K562 (cell line): Measurements from ENCODE around the gene MRTFB. TPM values are rescaled to one million over a fixed set of nuclear protein-coding genes. Genes with fewer than 3 reads are reported as not detected.

Source experiments
- ATAC-seq: fragments of 200-7000 bp; cut with Tn5 transposase; 3 replicates; pipeline ENCODE4 v1.9.1; 2020; ENCODE audit warnings: moderate library complexity
- BruUV-seq: library from RNA; stranded (reverse); fragments of 400-500 nt; replicated peaks from 2 replicates; lab custom pipeline; 2021; lab: Mats Ljungman, UMichigan
- CTCF ChIA-PET: fragments of 300-600 bp; formaldehyde crosslinking; extraction: SDS; loops from one replicate; lab custom pipeline; 2021; ENCODE audit warnings: low intra/inter-chr PET ratio; lab: Yijun Ruan, JAX
- POLR2A ChIA-PET: fragments of 300-600, 350-650 bp; sonication (Branson Sonifier 250); formaldehyde crosslinking; extraction: SDS; loops from one replicate; lab custom pipeline; 2021; ENCODE audit warnings: antibody characterized with exemption, inconsistent platforms; lab: Yijun Ruan, JAX
- DNase-seq, 4 experiments: peaks; one replicate each; pipeline versions ENCODE4 v3.0.0 to v3.0.0-alpha.2; 2011 to 2018; ENCODE audit warnings: low spot score in 3 of 4, mixed read lengths in 3 of 4; ENCODE audit errors: extremely low read depth in 1 of 4
- FAIRE-seq: peaks from 2 replicates; lab custom pipeline; 2011; peaks lifted over from hg19 to GRCh38; lab: Jason Lieb, UNC
- H2AFZ ChIP-seq: 2 replicates; pipeline ENCODE4 v1.6.0; 2011; ENCODE audit warnings: low read depth, low read length, control low read depth, inconsistent platforms
- H3K27ac ChIP-seq: fragments of 200-600 bp; 3 replicates; pipeline ENCODE4 v1.8.0; 2011; ENCODE audit warnings: low read depth, mild to moderate bottlenecking, control low read depth, inconsistent platforms, low read length, moderate library complexity, mixed read lengths; ENCODE audit errors: extremely low read depth
- H3K27me3 ChIP-seq, 2 experiments: fragments of 300-600 bp in 1 of 2; 2 replicates in 1 of 2; 3 replicates in 1 of 2; pipeline versions ENCODE4 v1.6.0 to v1.8.0; 2011; ENCODE audit warnings: inconsistent platforms in 2 of 2, low read length in 2 of 2, mild to moderate bottlenecking in 1 of 2, mixed read lengths in 1 of 2, moderate library complexity in 1 of 2; ENCODE audit not compliant: control insufficient read depth in 2 of 2, insufficient read depth in 2 of 2
- H3K36me3 ChIP-seq: fragments of 300-600 bp; 3 replicates; pipeline ENCODE4 v1.8.0; 2011; ENCODE audit warnings: mild to moderate bottlenecking, low read length, inconsistent platforms; ENCODE audit not compliant: control insufficient read depth, insufficient read depth
- H3K4me1 ChIP-seq, 2 experiments: fragments of 200-600 bp in 1 of 2; replicated peaks in 1 of 2; 2 replicates in 1 of 2; 3 replicates in 1 of 2; pipeline versions ENCODE4 v1.5.1 to v1.8.0; 2011; ENCODE audit warnings: inconsistent platforms in 2 of 2, low read length in 2 of 2, mild to moderate bottlenecking in 1 of 2, mixed read lengths in 1 of 2, moderate library complexity in 1 of 2; ENCODE audit not compliant: control insufficient read depth in 2 of 2, insufficient read depth in 2 of 2
- H3K4me2 ChIP-seq: 2 replicates; pipeline ENCODE4 v1.6.1; 2011; ENCODE audit warnings: low read length, control low read depth, inconsistent platforms, mixed read lengths; ENCODE audit not compliant: insufficient read depth
- H3K4me3 ChIP-seq: fragments of 200-600 bp; sonication (generic), shearing (Covaris generic); 2 replicates; pipeline ENCODE4 v1.5.1; 2016; ENCODE audit warnings: control low read depth, inconsistent platforms
- H3K79me2 ChIP-seq: fragments of 200-600 bp; 3 replicates; pipeline ENCODE4 v1.8.0; 2011; ENCODE audit warnings: low read length, inconsistent platforms; ENCODE audit not compliant: control insufficient read depth, insufficient read depth
- H3K9ac ChIP-seq, 2 experiments: 2 replicates each; pipeline versions ENCODE4 v1.6.0 to v1.6.1; 2011; ENCODE audit warnings: low read depth in 2 of 2, low read length in 2 of 2, control low read depth in 1 of 2, inconsistent platforms in 1 of 2, mild to moderate bottlenecking in 1 of 2, mixed read lengths in 1 of 2; ENCODE audit not compliant: insufficient read depth in 1 of 2
- H3K9me1 ChIP-seq: one replicate; pipeline ENCODE4 v1.6.0; 2011; ENCODE audit warnings: inconsistent platforms, mild to moderate bottlenecking, low read length, moderate library complexity; ENCODE audit not compliant: control insufficient read depth, insufficient read depth
- H3K9me3 ChIP-seq: replicated peaks from 2 replicates; pipeline ENCODE4 v1.5.1; 2011; ENCODE audit warnings: low read depth, low read length, inconsistent platforms; ENCODE audit not compliant: control insufficient read depth, insufficient read depth
- H4K20me1 ChIP-seq: replicated peaks from 2 replicates; pipeline ENCODE4 v1.6.1; 2011; ENCODE audit warnings: low read length, inconsistent platforms, mixed read lengths; ENCODE audit not compliant: control insufficient read depth, insufficient read depth
- ADNP ChIP-seq: fragments of 200-800 bp; sonication (Bioruptor generic); IDR thresholded peaks from 2 replicates; pipeline ENCODE4 v1.6.1; 2016; ENCODE audit warnings: missing genetic modification characterization, missing compliant biosample characterization
- BCOR ChIP-seq: fragments of 450-650 bp; IDR thresholded peaks from 2 replicates; pipeline ENCODE4 v1.6.1; 2016
- BMI1 ChIP-seq: fragments of 150-350 bp; IDR thresholded peaks from 2 replicates; pipeline ENCODE4 v1.6.1; 2014; ENCODE audit warnings: low read length
- C11orf30 ChIP-seq: fragments of 450-650 bp; IDR thresholded peaks from 2 replicates; pipeline ENCODE4 v1.6.1; 2016; ENCODE audit warnings: low read depth, mild to moderate bottlenecking
- CBX1 ChIP-seq: sonication (generic); IDR thresholded peaks from 2 replicates; pipeline ENCODE4 v1.6.1; 2016; ENCODE audit warnings: antibody characterized with exemption, low read depth, mild to moderate bottlenecking
- ETV1 ChIP-seq: fragments of 450-650 bp; conservative IDR thresholded peaks from 2 replicates; pipeline ENCODE4 v1.6.1; 2016; ENCODE audit warnings: missing genetic modification characterization, control low read depth, low read depth, missing compliant biosample characterization
- HDAC1 ChIP-seq, 2 experiments: fragments of 450-650 bp; IDR thresholded peaks; 2 replicates each; pipeline ENCODE4 v1.6.1; 2016 to 2017; ENCODE audit warnings: inconsistent platforms in 1 of 2, mild to moderate bottlenecking in 1 of 2, moderate library complexity in 1 of 2
- KDM1A ChIP-seq, 2 experiments: fragments of 450-650 bp; IDR thresholded peaks; 2 replicates each; pipeline ENCODE4 v1.6.1; 2016; ENCODE audit warnings: mild to moderate bottlenecking in 2 of 2
- PURB ChIP-seq: sonication (generic); formaldehyde crosslinking; IDR thresholded peaks from 2 replicates; pipeline ENCODE4 v1.9.0; 2021; ENCODE audit warnings: low read depth, mild to moderate bottlenecking, missing genetic modification reagents
- RBM17 ChIP-seq: fragments of 200-400 bp; formaldehyde crosslinking; IDR thresholded peaks from 2 replicates; pipeline ENCODE4 v1.6.1; 2017; ENCODE audit warnings: low read depth, mild to moderate bottlenecking, low read length, borderline replicate concordance
- SRSF1 ChIP-seq: fragments of 200-400 bp; formaldehyde crosslinking; IDR thresholded peaks from 2 replicates; pipeline ENCODE4 v1.6.1; 2017; ENCODE audit warnings: mild to moderate bottlenecking, low read depth, low read length, moderate library complexity
- ZBTB33 ChIP-seq: sonication (generic); formaldehyde crosslinking; IDR thresholded peaks from 2 replicates; pipeline ENCODE4 v1.8.1; 2023; ENCODE audit warnings: mild to moderate bottlenecking, missing genetic modification reagents
- ZHX1 ChIP-seq: fragments of 150-350 bp; conservative IDR thresholded peaks from 2 replicates; pipeline ENCODE4 v1.6.1; 2014; ENCODE audit warnings: low read length
- ZNF436 ChIP-seq: fragments of 250-450, 450-650 bp; sonication (Bioruptor Pico); formaldehyde crosslinking; IDR thresholded peaks from 2 replicates; pipeline ENCODE4 v1.7.0; 2020; ENCODE audit warnings: mild to moderate bottlenecking
- WGBS: fragments of 100-300 bp; shearing (Covaris generic); methylation state at CpG from one replicate; pipeline ENCODE4 v1.1.6; 2016; ENCODE audit warnings: low coverage, mixed read lengths; ENCODE audit not compliant: insufficient coverage; ENCODE audit errors: missing lambda C conversion rate; 5-methylcytosine and 5-hydroxymethylcytosine counted together
- in situ Hi-C: fragments of 300-500 bp; cut with MboI; formaldehyde crosslinking; loops from 4 replicates; pipeline ENCODE4 v1.15.0; 2018; ENCODE audit warnings: inconsistent platforms, mixed read lengths
- intact Hi-C: fragments of 100-400 bp; cut with micrococcal nuclease; formaldehyde crosslinking; loops from 2 replicates; pipeline ENCODE4 v1.14.2; 2022
- polyA plus RNA-seq, 8 experiments: library from polyadenylated mRNA; depleted of rRNA in 4 of 8; stranded (reverse) in 5 of 8; unstranded in 3 of 8; fragments of >200 nt; fragmentation: Nextera tagmentation in 2 of 8; fragmentation: Illumina TruSeq in 1 of 8; extraction: Ambion mirVana in 2 of 8; extraction: Trizol in 1 of 8; gene quantifications; 2 replicates each; pipeline versions ENCODE4 v1.2.1 to v1.2.3, GENCODE V29; 2011 to 2014; ENCODE audit warnings: inconsistent platforms in 1 of 8, missing spikeins in 1 of 8
- total RNA-seq, 7 experiments: library from RNA; depleted of rRNA in 6 of 7; stranded (reverse); fragments of >200 nt in 6 of 7; fragmentation: Illumina TruSeq in 2 of 7; extraction: Trizol in 2 of 7; gene quantifications; 2 replicates each; pipeline versions ENCODE4 v1.2.1 to v1.2.3, GENCODE V29; 2011 to 2021; ENCODE audit warnings: low replicate concordance in 1 of 7

Gene MRTFB
- total and polyA plus RNA-seq, 9 of the 15 experiments (the other 6 are each of a cell fraction or from before 2014, with no cell fraction given): 2.2 to 12.7 (median 7.0) TPM

GRCh38 chr16:14285513-14286367 is 214.6 kb downstream of the MRTFB start (continued):
- no peak for TF ChIP-seq RBM17
- no peak for TF ChIP-seq ZHX1
- no peak for TF ChIP-seq ETV1
- TF ChIP-seq, all 486 proteins: peak for 115

- peak overlapping the region in 1 of 2 experiments; percentile 29; a peak in 1 of 4 replicates for H3K9ac ChIP-seq
- H4K20me1 ChIP-seq: no peaks in the 10 kb centered on the region
- H3K79me2 ChIP-seq: no peaks in the 10 kb centered on the region
- ChIA-PET POLR2A (interaction anchor here (0.7 to 1.5 kb wide), 5 partner anchors 8 to 390 kb away, joined by 3 to 5 read pairs (median 3); partner anchors contain the start of gene ERCC4), CTCF (interaction anchor here (1.2 to 1.7 kb wide), 3 partner anchors 38 to 367 kb away, joined by 4 to 5 read pairs (median 5); no protein-coding TSS in a partner anchor)
- peak overlapping the region; percentile 98 for H3K4me3 ChIP-seq
- no peak for ATAC-seq
- FAIRE-seq: no peak
- H3K36me3 ChIP-seq: no peaks in the 10 kb centered on the region
- peaks cover 3 to 15% of the 10 kb centered on the region in 2 experiments; a peak in 4 of 5 replicates for H3K4me1 ChIP-seq
- BruUV-seq: no TSS peak
- no peaks in the 10 kb centered on the region for H3K27me3 ChIP-seq
- no peaks in the 10 kb centered on the region for H3K9me1 ChIP-seq
- peaks cover 7% of the 10 kb centered on the region for H3K9me3 ChIP-seq
- 70% methylated on average over 26 of the region's 31 CpGs for WGBS
- H3K27ac ChIP-seq: no peak overlapping the region
- H2AFZ ChIP-seq: no peak overlapping the region; the same call in 1 of the 2 replicates
- peak overlapping the region; percentile 96 for H3K4me2 ChIP-seq
- no peak for DNase-seq
- in situ Hi-C loops (loop anchor here (5.0 kb wide), 1 partner anchor 364 kb away; the partner anchor contains the start of gene ERCC4), intact Hi-C loops (no loop called here)
- peak; percentile 67 to 89 for TF ChIP-seq KDM1A (IDR thresholded peaks at IDR 0.05)
- TF ChIP-seq ZNF436 (CRISPR knock-in tag): no peak
- TF ChIP-seq HDAC1 (IDR thresholded peaks at IDR 0.05): peak in 1 of 2 experiments; percentile 20; a peak in 2 of 4 replicates
- peak; percentile 77; the same call in 1 of the 2 replicates for TF ChIP-seq ADNP
- TF ChIP-seq CBX1: peak; percentile 79
- TF ChIP-seq C11orf30: no peak
- TF ChIP-seq PURB (CRISPR knock-in tag): no peak
- TF ChIP-seq SRSF1: no peak
- TF ChIP-seq BCOR: peak; percentile 98
- no peak for TF ChIP-seq BMI1
- 0 out of 2 replicates have a peak, but pooled peaks have one; percentile 45 for TF ChIP-seq ZBTB33
These were observed 215.5 kb downstream of the MRTFB start for GRCh38 chr16:14286368-14287230.
